Stimulated activated CD8-positive, alpha-beta memory T cell treated with anti-CD3 and anti-CD28 coated beads, Interleukin-15, amount 100 ng/mL, for 24 hours (primary cell): ENCODE data around the gene AKR1C1.
"Not testable (repeated sequence)": the region's sequence is repeated elsewhere in the genome, so short reads cannot be mapped to it uniquely, and the experiment has no call there.

Experiments used
- DNase-seq: peaks from one replicate; pipeline ENCODE4 v3.0.0-alpha.2; 2020; ENCODE audit warnings: low read depth

The AKR1C1 gene

GRCh38 chr10:4984223-4984622 lies 21.0 kb downstream of the AKR1C1 start:
- no peak for DNase-seq

GRCh38 chr10:4984971-4985594 lies 21.9 kb downstream of the AKR1C1 start:
- no peak for DNase-seq

- not testable (repeated sequence) for DNase-seq
These were observed 24.9 kb downstream of the AKR1C1 start for GRCh38 chr10:4988000-4988641.

- DNase-seq = no peak
These were observed 27.0 kb downstream of the AKR1C1 start for GRCh38 chr10:4990217-4990616.

- DNase-seq = not testable (repeated sequence)
These were observed 28.2 kb downstream of the AKR1C1 start for GRCh38 chr10:4991463-4991862.

GRCh38 chr10:4992564-4992963 lies 29.3 kb downstream of the AKR1C1 start:
- DNase-seq = not testable (repeated sequence)

GRCh38 chr10:4994260-4994659 lies 31.0 kb downstream of the AKR1C1 start:
- DNase-seq = not testable (repeated sequence)

GRCh38 chr10:4998671-4999070 lies 35.5 kb downstream of the AKR1C1 start:
- DNase-seq = no peak

- DNase-seq = no peak
These were observed 39.0 kb downstream of the AKR1C1 start for GRCh38 chr10:5002013-5002727.

GRCh38 chr10:5003127-5004029 lies 40.2 kb downstream of the AKR1C1 start, which contains the start of gene AKR1C2:
Gene AKR1C2 (minus strand): TSS chr10:5003857. CDS start chr10:5003835, 22 bp downstream.
- not testable (repeated sequence) for DNase-seq

- DNase-seq = not testable (repeated sequence)
These were observed 40.8 kb downstream of the AKR1C1 start for GRCh38 chr10:5004030-5004385.

GRCh38 chr10:5004501-5004900 lies 41.3 kb downstream of the AKR1C1 start:
- DNase-seq = not testable (repeated sequence)

- DNase-seq = not testable (repeated sequence)
These were observed 45.8 kb downstream of the AKR1C1 start for GRCh38 chr10:5008857-5009548.

- not testable (repeated sequence) for DNase-seq
These were observed 46.8 kb downstream of the AKR1C1 start for GRCh38 chr10:5010043-5010442.

GRCh38 chr10:5011392-5011791 lies 48.2 kb downstream of the AKR1C1 start:
- not testable (repeated sequence) for DNase-seq

GRCh38 chr10:5012595-5012994 lies 49.4 kb downstream of the AKR1C1 start:
- DNase-seq = no peak

GRCh38 chr10:5013385-5013784 lies 50.2 kb downstream of the AKR1C1 start:
- no peak for DNase-seq

- not testable (repeated sequence) for DNase-seq
These were observed 51.1 kb downstream of the AKR1C1 start for GRCh38 chr10:5014200-5014910.

- no peak for DNase-seq
These were observed 51.7 kb downstream of the AKR1C1 start for GRCh38 chr10:5014936-5015335.

GRCh38 chr10:5018134-5018533 lies 54.9 kb downstream of the AKR1C1 start:
- DNase-seq = no peak
